Measurements from ENCODE around the gene PRDM16. TPM values are rescaled to one million over a fixed set of nuclear protein-coding genes. Genes with fewer than 3 reads are reported as not detected.

PRDM16 gene
- total and polyA plus RNA-seq, 8 donors = 9.6 to 18.0 (median 14.7) TPM

- ATAC-seq = no peak
- intact Hi-C loops (cut with DNase I) = no loop called here
- no peaks in the 10 kb centered on the region for H3K36me3 ChIP-seq
- H3K27me3 ChIP-seq = peaks cover 0 to 31% of the 10 kb centered on the region in 2 donors
- no peak for TF ChIP-seq CTCF (IDR thresholded peaks at IDR 0.05)
- no peaks in the 10 kb centered on the region for H3K4me1 ChIP-seq
- H3K4me3 ChIP-seq = no peak overlapping the region
- peaks cover 0 to 9% of the 10 kb centered on the region in 2 donors for H3K9me3 ChIP-seq
- H3K27ac ChIP-seq = no peak overlapping the region
- DNase-seq = peak in 1 of 4 donors; percentile 34
Observed at GRCh38 chr1:3337798-3338724, 269.1 kb downstream of the PRDM16 start.

GRCh38 chr1:3338725-3339070, 269.7 kb downstream of the PRDM16 start:
- H3K9me3 ChIP-seq = peaks cover 0 to 15% of the 10 kb centered on the region in 2 donors
- peaks cover 0 to 31% of the 10 kb centered on the region in 2 donors for H3K27me3 ChIP-seq
- H3K36me3 ChIP-seq = no peaks in the 10 kb centered on the region
- DNase-seq (no peak), ATAC-seq (no peak)
- no peaks in the 10 kb centered on the region for H3K4me1 ChIP-seq
- no peak for TF ChIP-seq CTCF (IDR thresholded peaks at IDR 0.05)
- H3K4me3 ChIP-seq = no peak overlapping the region
- intact Hi-C loops (cut with DNase I) = no loop called here
- H3K27ac ChIP-seq = no peak overlapping the region

- Histone ChIP-seq H3K27me3 (peaks cover 0 to 22% of the 10 kb centered on the region in 2 donors), H3K4me1 (no peaks in the 10 kb centered on the region), H3K27ac (no peak overlapping the region), H3K9me3 (peaks cover 0 to 23% of the 10 kb centered on the region in 2 donors), H3K4me3 (no peak overlapping the region), H3K36me3 (no peaks in the 10 kb centered on the region)
- ATAC-seq (no peak), DNase-seq (peak in 1 of 4 donors; percentile 47)
- intact Hi-C loops (cut with DNase I) = no loop called here
- no peak for TF ChIP-seq CTCF (IDR thresholded peaks at IDR 0.05)
Observed at GRCh38 chr1:3339856-3340255, 270.9 kb downstream of the PRDM16 start.

- Histone ChIP-seq H3K4me3 (no peak overlapping the region), H3K36me3 (no peaks in the 10 kb centered on the region), H3K27ac (no peak overlapping the region), H3K4me1 (no peaks in the 10 kb centered on the region), H3K9me3 (peaks cover 0 to 23% of the 10 kb centered on the region in 2 donors), H3K27me3 (peaks cover 0 to 20% of the 10 kb centered on the region in 2 donors)
- ATAC-seq = no peak
- TF ChIP-seq CTCF (IDR thresholded peaks at IDR 0.05) = no peak
- DNase-seq = no peak
- intact Hi-C loops (cut with DNase I) = no loop called here
Observed at GRCh38 chr1:3340548-3341235, 271.7 kb downstream of the PRDM16 start.

Data from left lung (tissue), 10 donors.